ENCODE measurements around the gene POLDIP3.

The POLDIP3 gene, protein sequence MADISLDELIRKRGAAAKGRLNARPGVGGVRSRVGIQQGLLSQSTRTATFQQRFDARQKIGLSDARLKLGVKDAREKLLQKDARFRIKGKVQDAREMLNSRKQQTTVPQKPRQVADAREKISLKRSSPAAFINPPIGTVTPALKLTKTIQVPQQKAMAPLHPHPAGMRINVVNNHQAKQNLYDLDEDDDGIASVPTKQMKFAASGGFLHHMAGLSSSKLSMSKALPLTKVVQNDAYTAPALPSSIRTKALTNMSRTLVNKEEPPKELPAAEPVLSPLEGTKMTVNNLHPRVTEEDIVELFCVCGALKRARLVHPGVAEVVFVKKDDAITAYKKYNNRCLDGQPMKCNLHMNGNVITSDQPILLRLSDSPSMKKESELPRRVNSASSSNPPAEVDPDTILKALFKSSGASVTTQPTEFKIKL

DNA sequence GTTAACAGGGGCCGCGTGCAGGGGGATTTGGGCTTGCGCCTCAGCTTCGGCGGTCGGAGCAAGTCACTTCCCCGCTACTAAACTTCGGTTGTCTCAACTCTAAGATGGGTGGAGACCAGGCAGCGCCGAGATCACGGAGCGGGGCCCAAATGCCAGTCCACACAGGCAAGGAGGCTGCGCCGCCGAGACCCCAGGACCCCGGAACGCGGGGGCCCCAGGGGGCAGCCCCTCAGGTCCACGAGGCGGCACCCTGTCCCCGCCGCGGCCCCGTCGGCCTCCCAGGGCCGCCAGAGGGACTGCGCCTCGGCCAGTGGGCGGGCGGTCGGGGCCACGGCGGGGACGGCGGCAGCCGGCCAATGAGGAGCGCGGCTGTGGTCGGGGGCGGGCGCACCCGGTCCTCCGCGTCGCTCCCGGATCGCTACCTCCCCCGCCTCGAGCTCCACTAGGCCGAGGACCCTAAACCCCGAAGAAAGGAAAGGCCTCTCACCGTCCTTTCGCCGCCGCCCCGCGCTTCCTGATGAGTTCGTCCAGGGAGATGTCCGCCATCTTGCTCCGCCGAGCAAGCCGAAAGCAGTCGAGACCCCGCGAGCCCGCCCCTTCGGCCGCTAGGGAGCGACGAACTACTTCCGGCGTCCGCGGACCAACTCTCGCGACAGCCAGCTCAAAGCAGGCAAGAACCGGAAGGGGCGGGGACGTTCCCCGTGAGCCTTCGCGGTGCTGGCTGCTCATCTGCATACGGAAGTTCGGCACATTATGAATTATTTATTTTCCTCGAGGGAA lies at the start of gene POLDIP3:
Gene POLDIP3, minus strand, starts transcription at position 572 of the 780 bp plus-strand sequence. Its CDS starts 26 bp downstream, at position 546.
- peak; percentile 98 to 99 for DNase-seq (ENCODE audit: low read depth in 2 of 2)

DNA sequence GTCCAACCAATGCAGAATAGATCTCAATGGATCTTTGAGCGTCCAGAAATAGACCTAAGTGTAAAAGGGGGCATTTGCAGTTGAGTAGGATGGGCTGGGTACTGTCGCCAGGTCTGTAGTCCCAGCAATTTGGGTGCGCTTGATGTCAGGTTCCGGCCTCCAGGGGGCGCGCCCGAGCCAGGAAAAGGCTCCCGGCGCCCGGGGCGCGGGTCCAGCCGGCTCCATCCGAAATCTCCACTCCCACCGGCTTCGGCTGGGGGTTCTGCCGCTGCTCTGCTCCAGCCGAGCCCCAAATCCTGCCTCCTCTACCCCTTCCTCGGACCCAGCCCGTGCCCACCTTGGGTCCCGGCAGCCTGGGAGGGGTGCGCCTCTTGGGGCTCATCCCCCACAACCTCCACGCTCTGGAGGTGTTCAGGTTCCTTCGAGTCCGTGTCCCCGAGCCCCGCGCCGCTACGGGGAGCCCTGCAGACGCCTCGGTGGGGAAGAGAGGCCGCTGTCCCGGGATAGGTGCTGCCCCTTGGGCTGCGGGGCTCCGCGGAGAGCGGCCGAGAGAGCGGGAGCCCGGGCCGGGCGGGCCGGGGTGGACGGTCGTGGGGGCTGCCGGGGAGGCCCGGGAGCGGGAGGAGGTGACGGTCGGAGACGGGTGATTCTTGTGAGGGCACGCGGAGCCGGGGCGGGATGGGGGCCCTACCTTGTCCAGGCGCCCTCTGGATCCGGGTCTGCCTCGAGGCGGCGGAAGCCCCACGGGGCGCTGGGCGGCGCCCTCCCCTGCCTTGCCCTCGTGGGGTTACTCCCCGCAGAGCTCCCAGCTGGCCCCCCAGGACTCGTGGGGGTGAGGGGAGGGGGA lies 47.5 kb upstream of the POLDIP3 start:
- DNase-seq (ENCODE audit: low read depth in 2 of 2), result peak; percentile 57 to 64

DNA sequence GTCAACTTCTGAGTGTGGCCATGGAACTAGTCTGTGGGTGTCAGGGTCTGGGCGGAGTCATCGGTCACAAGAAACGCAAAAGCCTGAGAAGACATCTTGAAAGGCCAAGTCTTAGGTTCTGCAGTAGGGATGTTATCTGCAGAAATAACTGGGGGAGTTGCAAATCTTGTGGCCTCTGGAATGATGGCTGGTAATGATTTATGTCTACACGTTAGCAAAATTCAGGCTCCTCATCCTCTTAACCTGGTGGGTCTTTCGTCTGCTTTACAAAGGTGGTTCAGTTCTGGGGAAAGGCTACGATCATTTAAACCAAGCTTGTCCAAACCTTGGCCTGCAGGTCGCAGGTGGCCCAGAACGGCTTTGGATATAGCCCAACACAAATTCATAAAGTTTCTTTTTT lies 41.9 kb upstream of the POLDIP3 start:
- no peak for DNase-seq (ENCODE audit: low read depth in 2 of 2)

DNA sequence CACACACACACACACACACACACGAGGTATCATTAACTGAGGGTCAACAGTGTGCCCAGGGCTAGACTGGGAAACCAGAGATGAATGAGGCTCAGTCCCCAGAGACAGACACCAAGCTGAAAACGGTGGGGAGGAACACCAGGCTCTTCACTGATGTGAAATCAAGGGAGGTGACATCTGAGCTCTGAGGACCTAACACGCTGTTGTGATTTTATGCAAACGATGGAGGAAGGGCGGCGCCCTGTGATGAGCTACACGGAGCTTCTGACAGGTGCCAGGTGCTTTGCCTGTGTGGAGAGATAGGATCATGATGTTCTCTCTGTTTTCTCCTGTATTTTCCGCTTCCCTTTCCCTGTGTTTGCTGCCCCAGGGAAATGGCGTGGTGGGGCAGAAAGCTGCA lies 41.0 kb upstream of the POLDIP3 start:
- DNase-seq (ENCODE audit: low read depth in 2 of 2), result no peak

DNA sequence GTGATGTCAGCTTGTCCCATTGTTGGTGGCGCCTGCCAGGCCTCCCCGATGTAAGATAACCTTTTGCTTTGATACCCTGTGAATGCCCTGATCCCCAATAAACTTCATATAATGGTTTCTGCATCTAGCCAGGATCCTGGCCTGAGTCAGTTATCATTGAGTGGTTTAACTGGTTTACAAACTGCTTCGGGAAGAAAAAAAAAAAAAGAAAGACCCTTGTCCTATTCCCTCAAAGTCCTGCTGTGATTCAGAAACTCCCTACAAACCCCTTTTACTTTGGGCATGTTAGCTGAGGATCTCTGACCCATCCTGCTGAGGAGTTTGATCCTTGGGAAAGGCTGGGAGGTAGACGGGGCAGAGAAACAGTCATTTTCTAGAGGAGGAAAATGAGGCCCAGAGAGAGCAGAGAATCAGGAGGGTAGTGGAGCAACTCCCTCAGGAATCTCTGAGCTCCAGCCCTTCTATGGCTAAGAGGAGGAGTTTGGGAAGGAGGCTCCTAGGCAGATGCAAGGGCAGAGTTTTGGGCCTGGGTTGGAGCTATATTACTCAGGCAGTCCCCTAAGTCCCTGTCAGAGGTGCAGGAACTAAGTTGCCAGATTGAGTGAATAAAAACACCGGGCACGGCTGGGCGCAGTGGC lies 39.9 kb upstream of the POLDIP3 start:
- no peak for DNase-seq (ENCODE audit: low read depth in 2 of 2)

DNA sequence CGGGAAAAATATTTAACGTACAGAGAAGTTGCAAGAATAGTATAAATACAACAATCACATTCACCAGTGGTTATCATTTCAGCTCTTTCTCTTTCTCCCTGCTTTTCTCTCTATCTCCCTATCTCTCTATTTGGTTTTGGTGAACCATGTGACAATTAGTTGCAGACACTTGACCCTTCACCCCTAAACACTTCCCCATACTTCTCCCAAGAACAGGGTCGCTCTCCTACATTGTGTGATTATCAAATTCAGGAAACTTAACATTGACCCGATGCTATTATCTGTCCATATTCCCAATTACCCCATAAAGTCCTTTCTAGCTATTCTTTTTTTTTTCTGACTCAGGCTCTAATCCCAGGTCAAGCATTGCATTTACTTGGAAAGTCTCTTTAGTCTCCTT lies 39.3 kb upstream of the POLDIP3 start:
- no peak for DNase-seq (ENCODE audit: low read depth in 2 of 2)

DNA sequence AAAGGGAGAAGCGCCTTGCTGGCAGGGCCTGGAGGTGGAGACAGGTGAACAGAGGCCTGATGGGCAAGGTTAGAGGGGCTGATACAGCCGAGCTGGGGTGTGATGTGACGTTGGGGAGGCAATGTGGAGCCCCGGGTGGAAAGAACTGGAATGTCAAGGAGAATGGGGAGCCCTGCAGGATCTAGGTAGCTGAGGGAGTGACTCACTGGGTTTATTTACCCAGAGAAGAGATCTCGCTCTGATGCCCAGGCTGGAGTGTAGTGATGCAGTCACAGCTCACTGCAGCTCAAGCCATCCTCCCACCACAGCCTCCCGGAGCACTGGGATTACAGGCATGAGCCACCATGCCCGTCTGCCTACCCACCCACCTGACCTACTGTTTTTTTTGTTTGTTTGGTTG lies 36.5 kb upstream of the POLDIP3 start:
- DNase-seq (ENCODE audit: low read depth in 2 of 2), result no peak

DNA sequence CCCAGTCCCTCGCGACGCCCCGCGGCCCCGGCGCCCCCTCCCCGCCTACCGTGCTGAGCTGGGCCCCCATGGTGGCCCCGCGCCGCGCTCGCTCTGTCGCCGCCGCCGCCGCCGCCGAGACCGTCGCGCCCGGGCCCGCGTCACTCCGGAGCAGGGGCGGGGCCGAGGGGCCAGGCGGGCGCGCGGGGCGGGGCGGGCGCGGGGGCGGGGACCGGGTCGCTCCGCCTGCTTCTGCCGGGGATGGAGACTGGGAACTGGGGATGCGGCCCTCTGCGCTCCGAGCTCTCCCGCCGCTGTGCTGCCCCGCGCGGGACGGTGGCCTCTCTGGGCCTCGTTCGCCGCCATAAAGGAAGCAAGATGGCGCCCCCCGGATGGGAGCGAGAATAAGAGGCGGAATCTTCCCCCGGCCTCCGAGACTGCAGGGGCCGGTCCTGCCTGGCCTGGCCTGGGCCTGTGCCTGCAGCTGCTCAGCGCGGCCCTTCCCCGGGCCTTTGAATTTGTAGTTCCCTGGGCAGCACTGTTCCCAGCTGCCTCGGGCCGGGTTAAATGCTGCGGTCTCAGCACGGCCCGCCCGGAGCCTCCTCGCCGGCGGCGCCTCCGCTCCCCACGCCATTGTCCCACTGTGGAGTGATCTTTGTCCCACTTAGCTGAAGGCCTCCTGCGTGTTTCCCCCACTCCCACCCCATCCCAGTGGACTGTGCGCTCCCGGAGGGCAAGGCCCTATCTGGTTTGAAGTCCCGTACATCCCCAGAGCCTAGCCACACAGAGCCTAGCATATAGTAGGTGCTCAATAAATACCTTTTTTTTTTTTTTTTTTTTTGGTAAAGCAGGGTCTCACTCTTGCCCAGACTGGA lies 34.8 kb upstream of the POLDIP3 start, which contains the start of gene CYB5R3:
Gene CYB5R3, minus strand, starts transcription at position 147 of the 854 bp plus-strand sequence. Its CDS starts 77 bp downstream, at position 70.
- DNase-seq (ENCODE audit: low read depth in 2 of 2), result peak; percentile 18 to 72

DNA sequence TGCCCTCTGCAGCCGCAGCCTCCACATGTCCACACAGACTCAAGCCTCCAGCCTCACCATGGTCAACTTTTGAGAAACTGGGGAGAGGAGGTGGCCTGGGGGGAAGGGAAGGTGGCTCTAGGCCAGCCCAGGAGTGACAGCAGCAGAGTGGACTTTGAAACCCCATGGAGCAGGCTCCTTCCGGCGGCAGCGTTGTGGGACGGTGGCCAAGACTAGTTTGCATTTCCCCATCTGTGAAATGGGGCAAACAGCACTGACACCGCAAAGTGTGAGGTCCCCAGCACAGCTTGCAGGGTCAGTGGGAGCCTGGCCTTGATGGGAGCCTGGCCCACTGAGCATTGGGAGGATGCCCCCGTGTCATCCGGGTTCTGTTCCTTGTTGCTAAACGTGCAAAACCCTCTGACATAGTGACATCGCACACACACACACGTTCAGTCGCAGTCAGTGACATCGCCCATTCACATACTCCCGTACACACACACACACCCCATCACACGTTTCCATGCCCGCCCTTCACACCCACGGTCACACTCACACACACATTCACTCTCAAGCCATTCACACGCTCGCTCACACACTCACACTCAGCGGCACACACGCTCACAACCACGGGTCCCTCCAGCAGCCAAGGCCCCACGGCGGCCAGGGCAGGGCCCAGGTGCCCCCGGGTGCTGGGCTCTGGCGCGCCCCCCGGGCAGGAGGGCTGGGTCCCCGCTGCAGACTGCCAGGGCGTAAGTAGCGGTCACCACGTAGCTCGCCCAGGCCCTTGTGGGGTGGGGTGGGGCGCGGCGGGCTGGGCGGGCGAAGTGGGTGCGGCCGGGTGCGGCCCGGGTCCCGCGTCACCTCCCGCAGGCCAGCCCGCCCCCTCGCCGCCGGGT lies 33.9 kb upstream of the POLDIP3 start:
- DNase-seq (ENCODE audit: low read depth in 2 of 2), result peak in 1 of 2 donors; percentile 2

DNA sequence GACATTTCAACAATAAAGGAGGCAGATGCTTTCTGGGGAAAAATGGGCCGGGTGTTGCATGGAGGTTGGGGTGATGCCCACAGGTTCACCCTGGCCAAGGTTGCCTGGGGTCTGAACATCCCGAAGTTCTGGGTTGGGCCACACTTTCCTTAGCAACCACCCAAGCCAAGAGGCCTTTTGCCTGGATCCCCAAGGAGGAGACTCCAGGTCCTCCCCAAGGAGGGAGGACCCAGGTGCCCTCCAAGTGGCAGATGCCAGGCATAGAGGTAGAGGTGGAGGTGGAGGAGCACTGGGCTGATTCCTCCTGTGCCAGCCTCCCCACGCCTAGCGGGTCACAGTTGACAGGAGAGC lies 33.3 kb upstream of the POLDIP3 start:
- no peak for DNase-seq (ENCODE audit: low read depth in 2 of 2)

DNA sequence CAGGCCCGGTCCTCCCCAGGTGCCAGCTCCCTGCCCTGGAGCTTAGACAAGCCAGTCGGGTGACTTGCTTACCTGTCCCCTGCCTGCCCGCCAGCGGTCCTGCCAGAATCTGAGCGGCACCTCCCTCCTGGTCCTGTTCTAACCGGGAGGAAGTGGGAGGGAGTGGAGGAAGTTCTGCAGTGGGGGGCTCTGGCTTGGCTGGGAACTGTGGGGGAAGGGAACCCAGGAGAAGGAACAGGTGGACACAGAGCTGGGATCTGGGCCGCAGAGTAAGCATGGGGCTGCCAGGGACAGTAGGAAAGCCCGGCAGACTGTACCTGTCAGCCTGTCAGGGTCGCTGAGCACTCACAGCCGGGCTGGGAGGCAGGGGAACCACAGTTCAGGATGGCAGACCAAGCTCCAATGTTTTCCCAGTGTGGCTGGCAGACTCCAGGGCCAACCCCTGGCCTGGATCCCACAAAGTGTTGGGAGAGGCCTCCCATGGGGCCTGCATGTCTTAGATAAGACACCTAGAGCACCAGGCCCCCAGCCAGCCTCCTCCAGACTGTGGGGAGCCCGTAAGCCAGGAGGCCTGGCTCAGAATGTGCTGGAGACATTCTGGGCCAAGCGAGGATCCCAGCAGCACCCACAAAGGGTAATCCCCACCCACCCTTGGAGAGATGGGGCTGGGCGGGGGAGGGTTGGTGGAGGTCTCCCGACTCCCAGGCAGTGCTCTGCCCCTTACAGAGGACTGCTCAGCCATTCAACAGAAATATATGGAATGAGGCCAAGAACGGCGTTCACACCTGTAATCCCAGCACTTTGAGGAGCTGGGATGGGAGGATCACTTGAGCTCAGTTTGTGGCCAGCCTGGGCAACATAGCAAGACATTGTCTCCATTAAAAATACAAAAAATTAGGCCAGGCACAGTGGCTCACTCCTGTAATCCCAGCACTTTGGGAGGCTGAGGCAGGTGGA lies 32.2 kb upstream of the POLDIP3 start:
- DNase-seq (ENCODE audit: low read depth in 2 of 2), result no peak

DNA sequence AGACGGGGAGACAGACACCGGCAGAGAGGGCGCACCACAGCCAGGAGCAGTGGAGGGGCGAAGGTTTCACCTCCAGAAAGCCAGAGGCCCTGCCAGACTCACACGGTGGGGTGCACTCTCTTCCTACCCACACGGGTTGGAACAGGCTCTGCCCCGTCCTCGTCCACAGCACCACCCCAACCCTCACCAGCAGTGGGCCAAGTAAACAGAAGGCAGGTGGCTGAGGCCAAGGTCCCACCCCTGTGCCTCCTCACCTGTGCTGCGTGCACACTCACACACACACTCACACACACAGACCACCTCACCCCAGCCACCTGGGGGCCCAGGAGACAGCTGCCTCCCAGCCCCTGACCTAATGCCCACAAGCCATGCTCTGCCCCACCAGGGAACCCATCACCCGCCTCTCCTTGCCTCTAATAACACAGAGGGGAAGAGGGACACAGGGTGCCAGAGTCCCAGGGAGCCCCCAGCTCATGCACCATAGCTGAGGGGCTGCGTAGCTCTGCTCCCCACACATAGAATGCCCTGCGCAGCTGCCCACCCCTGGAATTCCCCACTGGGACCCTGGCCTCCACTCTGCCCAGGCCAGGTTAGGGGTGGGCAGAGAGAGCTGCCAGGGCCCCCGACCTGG lies 31.4 kb upstream of the POLDIP3 start:
- no peak for DNase-seq (ENCODE audit: low read depth in 2 of 2)

DNA sequence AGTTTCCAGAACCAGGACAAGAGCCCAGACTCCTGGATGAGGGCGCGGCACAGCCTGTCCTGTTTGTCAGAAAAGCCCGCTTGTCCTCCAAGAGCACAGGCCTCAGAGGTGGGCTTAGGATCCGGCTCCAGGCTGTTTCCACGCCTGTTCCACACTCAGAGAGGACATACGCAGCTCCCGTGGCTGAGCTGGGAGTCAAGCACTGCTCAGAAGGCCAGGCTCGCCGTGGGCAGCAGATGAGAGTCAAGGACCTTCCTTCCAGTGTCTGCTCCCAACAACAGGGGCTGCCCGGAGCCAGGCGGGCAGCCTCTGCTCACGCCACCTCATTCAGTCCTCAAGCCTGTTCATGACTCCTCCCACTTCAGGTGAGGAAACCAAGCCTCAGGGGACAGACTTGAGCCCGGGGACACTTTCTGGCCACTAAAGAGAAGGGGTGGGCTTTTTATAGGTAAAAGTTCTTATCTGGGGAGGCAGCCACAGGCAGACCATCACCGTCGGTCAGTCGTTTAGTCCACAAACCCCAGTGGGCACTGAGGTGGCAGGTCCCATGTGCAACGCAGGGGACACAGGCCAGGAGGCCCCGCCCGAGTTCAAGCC lies 30.8 kb upstream of the POLDIP3 start:
- no peak for DNase-seq (ENCODE audit: low read depth in 2 of 2)

DNA sequence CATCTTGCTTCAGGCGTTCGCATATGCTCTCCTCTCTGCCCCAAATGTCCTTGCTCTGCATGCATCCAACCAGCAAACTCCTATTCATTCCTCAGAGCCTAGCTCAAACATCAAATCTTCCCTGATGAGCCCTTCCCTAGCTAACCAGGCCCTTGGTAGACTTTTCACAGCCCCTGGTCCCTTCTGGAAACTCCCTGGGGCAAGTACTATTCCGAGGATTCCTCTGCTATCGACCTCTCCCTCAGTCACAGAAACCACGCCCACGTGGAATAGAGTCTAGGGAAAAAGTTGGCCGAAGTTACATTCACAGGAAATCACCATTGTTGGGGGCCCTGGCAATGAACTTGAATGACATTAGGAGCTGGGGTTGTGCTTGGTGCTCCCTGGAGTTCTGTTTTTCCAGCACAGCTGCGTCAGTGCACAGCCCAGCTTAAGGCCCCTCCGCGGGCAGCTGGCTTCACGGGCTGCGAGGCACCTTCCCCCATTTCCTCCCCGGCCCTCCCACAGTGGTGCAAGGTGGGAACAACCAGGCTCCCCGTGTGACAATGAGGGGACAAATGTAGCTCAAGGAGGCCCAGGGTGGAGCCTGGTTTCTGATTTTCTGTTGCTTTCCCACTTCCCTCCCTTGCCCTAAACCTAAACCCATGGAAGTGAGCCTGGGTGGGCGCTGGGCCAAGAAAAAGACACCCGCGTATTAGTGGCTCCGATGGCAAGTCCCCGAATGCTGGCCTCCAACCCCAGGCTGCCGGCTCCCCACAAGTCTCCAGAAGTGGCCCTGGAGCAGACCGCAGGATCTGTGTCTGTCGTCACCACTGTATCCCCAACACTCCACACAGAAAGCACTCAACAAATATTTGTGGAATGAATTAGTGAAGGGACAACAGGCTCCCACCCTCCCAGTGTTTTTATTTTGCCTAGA lies 30.0 kb upstream of the POLDIP3 start:
- DNase-seq (ENCODE audit: low read depth in 2 of 2), result no peak

DNA sequence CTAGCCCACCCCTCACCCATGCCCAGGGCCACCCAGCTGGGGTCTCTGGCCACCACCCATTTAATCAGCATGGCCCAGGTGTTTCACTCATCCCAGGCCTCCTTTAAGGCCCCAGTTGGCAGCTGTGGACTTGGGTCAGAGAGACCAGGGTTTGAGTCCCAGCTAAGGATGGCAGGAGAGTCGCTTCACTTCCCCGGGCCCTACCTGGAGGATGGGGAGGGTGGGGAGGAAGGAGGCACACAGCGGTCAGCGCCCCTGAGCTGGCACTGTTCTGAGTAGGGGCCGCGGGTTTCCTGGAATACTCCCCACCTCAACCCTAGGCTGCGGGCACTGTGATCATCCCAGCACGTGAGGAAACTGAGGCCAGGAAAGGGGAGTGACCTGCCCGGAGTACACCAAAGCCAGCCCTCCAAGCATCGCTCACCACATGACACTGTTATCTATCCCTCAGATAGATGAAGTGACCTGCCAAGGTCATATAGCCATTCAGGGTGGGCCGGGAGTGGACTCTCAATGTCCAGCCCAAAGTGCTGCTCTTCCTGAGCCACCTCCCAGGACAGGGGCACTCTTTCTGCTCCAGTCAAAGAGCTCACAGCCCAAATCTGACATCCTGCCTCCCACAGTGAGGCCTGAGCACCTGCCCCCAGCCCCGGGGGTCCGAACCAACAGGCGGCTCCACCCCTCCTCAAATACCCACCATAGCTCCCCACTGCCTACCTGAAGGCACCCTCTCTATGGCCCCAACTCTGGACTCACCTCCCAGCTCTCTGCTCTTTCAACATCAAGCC lies 29.1 kb upstream of the POLDIP3 start:
- no peak for DNase-seq (ENCODE audit: low read depth in 2 of 2)
